Measurements from ENCODE around the gene SH3BP2.

Gene SH3BP2

DNA sequence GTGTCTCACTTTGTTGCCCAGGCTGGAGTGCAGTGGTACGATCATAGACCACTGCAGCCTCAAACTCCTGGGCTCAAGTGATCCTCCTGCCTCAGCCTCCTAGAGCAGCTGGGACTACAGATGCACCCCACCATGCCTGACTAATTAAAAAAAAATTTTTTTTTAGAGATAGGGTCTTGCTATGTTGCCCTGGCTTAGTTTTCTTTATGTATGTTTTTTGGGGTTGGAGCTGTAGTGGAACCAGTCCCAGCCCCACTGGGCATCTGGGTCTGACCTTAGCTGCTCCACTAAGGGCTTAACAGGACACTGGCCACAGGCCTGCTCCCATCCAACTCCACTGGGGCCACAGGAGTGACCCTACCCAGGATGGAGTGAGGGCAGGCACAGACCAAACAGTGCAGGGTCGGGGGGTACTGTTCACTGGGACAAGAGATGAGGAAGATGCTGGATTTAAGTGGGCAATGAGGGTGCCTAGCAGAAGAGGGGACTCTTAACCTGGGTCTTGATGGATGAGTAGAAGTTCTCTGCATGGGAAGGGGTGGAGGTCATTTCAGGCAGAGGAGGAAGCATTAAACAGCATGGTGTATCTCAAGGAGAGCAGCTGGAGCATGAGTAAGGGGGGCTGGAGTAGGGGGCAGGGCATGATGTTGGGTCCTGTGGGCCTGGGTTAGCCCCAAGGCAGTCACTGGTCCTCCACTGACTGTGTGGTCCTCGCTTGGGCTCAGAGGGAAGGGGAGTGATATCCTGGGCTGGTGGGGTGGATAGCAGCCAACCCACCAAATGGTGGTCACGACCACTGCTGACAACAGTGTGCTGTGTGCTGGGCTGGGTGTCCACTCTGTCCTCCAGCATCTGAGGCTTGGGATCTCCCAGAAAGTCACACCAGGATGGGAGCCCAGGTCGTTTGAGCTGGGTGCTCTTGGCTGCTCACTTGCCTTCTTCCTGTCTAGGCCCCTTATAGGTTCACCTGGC is 26.6 kb downstream of the SH3BP2 start:
- no peak for DNase-seq (ENCODE audit: low read depth)

DNA sequence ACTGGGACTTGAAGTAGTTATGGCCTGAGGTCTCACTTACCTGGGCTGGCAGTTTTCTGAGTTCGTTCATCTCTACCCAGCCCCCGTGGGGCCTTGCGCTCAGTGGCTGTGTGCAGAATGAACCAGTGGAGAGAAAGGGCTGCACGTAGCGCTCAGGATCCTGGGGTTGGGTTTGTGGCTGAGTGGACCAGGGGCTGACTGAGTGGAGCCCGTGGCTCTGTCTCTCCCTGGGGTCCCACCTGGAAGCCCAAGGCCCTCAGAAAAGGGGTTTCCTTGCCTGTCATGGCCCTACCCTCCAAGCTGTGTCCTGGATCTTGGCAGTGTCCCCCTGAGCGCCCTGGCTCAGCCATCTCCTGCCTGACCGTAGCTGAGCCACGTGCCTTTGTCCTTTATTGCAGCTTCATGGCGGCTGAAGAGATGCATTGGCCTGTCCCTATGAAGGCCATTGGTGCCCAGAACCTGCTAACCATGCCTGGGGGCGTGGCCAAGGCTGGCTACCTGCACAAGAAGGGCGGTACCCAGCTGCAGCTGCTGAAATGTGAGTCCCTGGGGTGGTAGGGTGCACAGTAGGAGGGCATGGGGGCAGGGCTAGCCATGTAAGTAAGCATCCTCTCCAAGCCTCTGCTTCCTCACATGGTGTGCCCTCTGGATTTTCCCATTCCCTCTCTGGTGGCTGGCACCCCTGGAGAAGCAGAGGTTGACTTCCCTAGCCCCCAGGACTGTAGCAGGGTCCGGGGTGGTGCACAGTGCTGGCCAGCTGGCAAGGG is 27.5 kb downstream of the SH3BP2 start:
- DNase-seq (ENCODE audit: low read depth) = no peak

DNA sequence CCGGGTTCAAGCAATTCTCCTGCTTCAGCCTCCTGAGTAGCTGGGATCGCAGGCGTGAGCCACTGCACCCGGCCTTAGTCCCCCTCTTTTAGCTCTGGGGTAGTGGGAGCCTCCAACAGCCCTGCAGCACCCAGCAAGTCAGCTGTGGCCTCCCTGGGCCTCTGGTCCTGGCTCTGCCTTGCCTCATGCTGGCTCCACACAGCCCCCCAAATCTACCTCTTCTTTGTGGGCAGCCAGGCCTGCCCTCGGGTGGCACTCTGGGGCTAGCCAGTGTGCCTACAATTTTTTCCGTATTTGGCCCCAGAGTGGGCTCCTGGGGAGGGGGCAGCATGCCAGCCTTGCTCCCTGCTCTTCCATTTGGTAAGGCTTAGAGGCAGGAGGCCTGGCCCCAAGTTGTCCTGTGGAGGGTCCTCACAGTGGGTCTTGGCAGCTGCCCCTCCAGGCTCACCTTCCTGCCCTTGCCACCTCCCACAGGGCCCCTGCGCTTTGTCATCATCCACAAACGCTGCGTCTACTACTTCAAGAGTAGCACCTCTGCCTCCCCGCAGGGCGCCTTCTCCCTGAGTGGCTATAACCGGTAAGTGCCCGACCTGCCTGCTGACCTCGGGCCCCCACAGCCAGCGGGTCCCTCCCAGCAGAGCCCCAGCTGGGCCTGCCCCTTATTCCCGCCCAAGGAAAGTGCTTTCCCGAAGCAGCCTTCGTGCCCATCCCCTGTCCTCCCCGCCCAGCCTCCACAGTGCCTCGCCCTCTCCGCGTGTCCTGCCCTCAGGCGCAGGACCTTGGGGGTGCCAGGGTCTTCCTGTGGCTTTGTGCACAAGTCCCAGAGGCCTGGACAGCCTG is 29.8 kb downstream of the SH3BP2 start:
- DNase-seq (ENCODE audit: low read depth) = no peak

GRCh38 chr4:2823301-2823670 is 30.4 kb downstream of the SH3BP2 start:
- DNase-seq (ENCODE audit: low read depth) = no peak

DNA sequence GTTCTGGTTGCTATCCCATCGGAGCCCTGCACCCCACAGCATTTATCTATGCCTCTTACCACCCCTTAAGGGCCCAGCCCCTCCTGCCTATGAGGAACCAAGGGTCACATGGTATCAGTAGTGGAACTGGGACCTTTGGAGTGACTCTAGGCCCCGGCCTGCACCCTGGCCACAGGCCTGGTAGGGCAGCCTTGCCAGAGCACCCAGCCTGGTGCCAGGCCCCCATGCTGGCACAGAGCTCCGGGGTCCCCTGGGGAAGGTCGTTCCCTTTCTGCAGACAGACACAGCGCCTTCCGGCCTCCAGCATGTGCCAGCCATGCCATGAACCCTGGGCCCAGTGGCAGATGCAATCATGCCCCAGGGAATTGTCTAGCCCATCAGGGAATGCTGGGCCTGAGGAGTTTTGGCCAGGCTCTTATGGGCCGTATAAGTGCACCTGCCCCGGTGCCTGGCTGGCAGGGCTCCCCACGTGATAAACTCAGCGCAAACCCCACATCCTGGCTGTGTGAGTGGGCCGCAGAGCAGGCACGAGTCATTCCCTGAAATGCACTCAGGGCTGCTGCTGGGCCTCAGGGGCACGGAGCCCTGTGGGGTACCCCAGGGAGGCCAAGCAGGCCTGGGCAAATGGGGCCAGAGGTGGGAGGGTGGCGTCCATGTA is 30.9 kb downstream of the SH3BP2 start:
- DNase-seq (ENCODE audit: low read depth) = no peak

- DNase-seq (ENCODE audit: low read depth) = no peak
These were observed 31.5 kb downstream of the SH3BP2 start for GRCh38 chr4:2824329-2824835.

DNA sequence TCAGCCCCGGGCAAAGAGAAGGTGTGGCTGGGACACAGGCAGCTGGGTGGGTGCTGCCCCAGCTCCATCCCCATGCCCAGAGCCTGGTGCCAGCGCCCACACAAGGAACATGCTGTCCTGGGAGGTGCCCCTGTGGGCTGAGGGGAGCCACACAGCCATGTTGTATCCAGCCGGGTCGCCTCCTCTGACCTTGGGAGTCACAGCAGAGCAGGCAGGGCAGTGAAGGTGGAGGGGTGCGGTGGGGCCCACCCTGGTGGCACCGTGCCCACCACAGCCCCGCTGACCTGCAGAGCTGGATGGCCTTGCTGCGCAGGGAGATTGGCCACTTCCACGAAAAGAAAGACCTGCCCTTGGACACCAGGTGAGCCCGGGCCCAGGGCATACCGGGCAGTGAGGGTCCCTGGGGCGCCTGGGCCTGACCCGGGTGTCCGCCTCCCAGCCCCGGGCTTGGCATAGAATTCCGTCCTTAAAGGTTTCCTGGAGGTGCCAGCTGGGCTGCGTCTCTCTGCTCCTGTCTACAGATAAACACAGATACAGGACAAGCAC is 32.0 kb downstream of the SH3BP2 start:
- DNase-seq (ENCODE audit: low read depth) = no peak

- no peak for DNase-seq (ENCODE audit: low read depth)
These were observed 32.9 kb downstream of the SH3BP2 start for GRCh38 chr4:2825740-2826139.

- no peak for DNase-seq (ENCODE audit: low read depth)
These were observed 34.4 kb downstream of the SH3BP2 start for GRCh38 chr4:2827071-2827873.

DNA sequence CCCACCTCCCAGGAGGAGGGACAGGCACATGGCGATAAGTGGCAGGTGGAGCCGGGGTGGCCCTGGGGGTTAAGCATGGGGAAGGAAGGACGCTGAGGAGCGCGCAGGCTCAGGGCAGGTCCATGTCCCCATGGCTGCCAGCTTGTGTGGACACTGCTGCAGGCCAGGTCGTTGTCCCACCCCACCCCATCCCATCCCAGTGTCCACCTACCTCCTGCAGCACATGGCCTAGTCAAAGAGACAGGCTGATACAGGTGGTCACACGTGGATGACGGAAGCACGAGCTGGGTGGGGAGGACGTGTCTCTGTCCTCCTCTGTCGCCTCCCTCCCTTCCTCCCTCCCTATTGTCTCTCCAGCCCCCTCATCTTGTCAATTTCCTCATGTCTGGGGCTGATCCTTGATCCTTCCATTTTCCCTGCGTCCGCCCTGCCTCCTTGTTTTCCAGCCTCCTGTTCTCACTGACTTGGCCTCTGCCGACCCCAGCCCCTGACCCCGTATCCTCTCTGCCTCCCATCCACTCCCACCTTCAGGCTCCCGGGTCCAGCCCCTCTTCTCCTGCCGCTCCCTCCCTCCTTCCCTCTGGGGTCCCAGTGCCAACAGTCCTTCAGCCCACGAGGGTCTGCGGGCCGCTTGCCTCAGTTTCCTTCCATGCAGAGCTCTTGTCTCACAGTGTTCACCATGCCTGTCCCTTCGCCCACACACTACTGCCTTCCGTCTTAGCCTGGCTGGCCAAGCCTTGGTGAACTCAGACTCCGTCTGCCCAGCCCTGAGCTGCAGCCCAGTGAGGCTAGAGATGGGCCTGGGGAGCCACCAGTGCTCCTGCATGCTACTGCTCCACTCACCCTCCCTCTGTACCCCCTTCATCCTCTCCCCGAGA is 35.2 kb downstream of the SH3BP2 start:
- DNase-seq (ENCODE audit: low read depth) = no peak

DNA sequence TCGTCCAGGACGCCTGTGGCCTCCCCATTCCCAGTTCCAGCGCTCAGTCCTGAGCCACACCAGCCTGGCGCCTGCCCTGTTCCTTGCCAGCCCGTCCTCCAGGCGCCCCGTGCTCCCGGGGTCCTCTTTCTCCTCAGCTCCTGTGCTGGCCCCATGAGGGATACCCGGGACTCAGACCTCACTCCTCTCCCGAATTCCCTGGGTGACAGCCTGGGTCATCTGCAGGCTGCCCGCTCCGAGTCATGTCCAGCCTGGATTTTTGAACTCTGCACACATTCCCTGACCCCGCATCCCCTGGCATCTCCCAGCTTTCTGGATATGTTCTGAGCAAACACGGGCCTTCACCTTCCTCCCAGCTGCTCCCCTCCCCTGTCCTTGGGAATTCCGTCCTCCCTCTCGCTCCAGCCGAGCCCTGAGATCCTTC is 35.9 kb downstream of the SH3BP2 start:
- DNase-seq (ENCODE audit: low read depth) = no peak

GRCh38 chr4:2829321-2829932 is 36.5 kb downstream of the SH3BP2 start:
- DNase-seq (ENCODE audit: low read depth) = no peak

- no peak for DNase-seq (ENCODE audit: low read depth)
These were observed 37.1 kb downstream of the SH3BP2 start for GRCh38 chr4:2829933-2830451.

DNA sequence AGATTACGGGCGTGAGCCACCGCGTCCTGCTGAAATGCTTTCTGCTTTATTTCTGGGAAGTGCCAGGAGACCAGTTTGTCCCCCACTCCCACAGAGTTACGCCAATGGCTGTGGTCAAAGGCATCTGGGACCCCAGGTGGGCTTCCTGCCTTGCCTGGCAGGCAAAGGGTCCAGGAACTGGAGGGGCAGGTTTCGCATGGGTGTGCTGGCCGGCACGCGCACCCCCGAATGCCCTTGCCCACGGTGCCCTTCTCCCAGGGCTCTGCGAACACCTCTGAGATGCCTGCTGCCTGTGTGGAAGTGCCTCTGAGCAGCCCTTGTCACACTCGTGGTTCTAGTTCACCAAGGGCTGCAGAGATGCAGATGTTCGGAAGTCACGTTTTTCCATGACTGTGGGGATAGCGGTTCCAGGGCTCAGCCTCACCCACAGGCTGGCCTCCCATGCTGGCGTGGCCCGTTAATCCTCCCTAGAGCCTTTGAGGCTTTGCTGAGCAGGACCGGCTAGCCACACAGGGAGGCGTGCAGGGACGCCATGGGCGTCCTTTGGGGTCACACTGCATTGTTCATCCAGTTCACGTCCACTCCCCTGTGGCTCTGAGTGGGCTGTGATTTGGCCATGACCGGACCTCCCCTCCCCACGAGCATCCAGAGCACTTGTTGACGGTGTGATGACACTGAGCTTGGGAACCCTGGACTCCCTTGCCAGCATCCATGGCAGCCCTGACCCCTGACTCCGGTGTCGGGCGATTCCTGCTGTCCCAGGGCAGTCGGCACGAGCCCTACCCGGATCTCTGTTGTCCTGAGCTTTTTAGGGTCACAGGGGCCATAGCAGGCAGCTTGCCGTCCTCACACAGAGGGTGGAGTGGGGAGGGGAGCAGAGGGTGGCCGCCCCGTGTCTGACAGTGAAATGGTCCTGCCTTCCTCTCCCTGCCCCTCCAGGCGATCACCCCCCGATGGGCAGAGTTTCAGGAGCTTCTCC is 38.0 kb downstream of the SH3BP2 start:
- DNase-seq (ENCODE audit: low read depth) = no peak

GRCh38 chr4:2831611-2832308 is 38.9 kb downstream of the SH3BP2 start:
- DNase-seq (ENCODE audit: low read depth) = no peak

- DNase-seq (ENCODE audit: low read depth) = no peak
These were observed 39.6 kb downstream of the SH3BP2 start for GRCh38 chr4:2832309-2832980.

Data from activated T-cell treated with anti-CD3 and anti-CD28 coated beads for 48 hours (primary cell).